22Rv1 (cell line): Measurements from ENCODE around the gene LMBR1L.

Experiments
- CTCF ChIP-seq: fragments of 450-650 bp; IDR thresholded peaks from 2 replicates; pipeline ENCODE4 v1.5.1; 2017; ENCODE audit warnings: mild to moderate bottlenecking
- ZFX ChIP-seq: fragments of 450-650 bp; IDR thresholded peaks from 2 replicates; pipeline ENCODE4 v1.6.1; 2017; ENCODE audit warnings: antibody characterized with exemption, borderline replicate concordance

DNA sequence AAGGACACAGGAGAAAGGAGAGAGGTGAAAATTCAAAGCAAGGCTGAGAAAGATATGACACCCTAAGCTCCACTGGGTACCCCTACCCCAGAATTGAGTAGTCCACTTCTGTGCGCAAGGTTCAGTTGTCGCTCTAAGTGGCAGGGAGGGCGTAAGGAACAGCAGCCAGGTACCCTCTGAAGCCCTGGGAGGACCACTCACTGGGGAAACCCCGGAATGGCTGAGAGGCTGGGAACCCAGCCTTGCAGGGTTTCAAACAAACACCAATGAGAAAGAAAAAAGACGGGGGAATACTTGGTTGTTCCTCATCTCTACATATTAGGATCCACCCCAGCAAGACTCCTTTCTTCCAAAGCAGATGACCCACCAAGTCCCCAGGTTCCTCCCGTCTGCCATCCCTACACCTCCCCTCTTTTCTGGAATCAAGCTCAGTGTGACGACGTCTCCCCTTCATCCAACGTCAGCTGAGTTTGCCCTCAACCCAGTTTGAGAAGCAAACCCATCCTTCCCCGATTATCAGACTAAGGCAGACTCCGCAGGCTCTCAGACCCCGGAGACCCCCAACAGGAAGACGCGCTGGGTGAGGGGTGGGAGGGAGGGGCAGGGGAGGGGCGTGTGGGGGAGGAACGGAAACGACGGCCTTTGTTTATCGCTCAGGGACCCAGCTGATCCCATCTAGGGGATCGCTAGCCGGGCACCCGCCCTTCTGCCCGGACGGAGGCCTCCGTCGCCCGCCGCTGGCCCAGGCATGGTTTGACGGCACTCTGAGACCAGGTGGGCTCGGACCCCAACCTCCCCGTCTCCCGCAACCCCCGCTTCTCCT, 795 bp downstream of the LMBR1L start:
- TF ChIP-seq CTCF: no peak
- TF ChIP-seq ZFX: no peak
